NCI-H510A treated with DMSO at 0.1 percent for 48 hours (cell line): ENCODE data around the gene MAP7.
A peak's percentile ranks its signal among the peaks of the same experiment; 100 is the strongest.

Source experiments
- DNase-seq: peaks from one replicate; lab custom pipeline; 2025; lab: John Stamatoyannopoulos, UW

Gene MAP7

DNA sequence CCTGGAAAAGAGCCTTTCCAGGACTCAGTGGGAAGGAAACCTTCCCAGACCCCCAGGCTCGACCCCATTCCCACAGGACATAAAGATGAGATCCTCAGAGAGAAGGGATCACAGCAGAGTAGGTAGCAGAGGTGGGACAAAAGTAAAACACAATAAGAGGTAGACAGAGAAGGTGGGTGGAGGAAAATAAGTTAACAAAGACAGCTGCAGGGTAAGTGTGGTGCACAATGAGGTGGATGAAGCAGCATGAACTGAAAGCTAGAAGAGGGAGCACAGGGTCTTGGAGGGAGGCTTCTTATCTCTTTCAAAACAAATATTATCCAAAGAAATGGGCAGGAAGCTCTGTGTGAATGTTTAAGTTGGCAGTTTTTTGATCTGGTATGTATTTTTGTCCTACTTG is 14.0 kb upstream of the MAP7 start:
- DNase-seq: peak; percentile 5

DNA sequence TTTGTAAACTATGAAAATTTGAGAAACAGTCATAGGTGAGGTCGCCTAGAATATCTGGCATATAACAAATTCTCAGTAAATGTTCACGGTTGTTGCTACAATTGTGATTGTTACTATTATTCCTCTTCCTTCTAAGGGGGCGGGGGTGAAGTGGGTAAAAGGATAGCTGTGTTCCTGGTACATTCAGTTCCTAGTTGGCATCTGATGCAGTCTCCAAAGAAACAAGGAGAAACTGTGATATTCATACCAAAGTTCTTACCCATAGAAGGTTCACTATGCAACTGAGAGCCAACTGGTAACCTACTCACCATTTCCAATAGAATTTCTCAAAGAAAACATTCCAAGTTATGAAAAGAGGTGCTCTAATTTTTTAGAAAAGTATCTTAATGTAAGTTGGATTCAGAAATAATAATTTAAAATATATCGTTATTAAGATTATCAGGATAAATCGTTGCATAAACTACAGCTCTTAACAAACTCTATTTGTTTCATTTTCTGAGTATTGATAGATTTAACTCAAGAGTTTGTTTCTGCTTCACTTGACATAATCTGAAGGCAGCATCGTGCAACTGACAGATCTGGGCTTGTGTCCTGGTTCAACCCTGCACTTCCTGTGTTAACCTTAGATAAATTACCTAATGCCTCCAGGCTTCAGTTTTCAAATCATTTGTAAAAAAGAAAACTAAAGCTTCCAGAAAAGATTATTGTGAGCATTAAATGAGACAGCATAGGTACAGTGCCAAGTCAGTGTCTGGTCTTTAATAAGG is 13.3 kb upstream of the MAP7 start:
- DNase-seq: no peak

DNA sequence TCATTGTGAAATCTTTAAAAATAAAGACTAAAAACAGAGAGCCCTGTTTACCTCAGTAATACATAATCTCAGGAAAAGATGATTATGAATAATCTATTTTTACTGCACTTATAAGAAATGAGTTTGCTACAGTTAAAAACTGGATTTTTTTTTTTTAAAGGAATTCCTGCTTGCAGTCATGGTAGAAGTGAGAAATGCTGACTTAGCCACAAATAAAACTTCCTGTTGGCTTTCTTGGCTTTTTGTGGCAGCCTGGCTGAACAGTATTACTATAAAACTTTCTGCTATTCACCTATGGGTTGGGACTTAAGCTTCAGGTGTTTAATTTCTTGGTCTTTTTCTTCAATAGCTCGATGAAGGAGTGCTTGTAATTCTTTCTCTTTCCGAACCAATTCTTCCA is 12.0 kb upstream of the MAP7 start:
- no peak for DNase-seq

DNA sequence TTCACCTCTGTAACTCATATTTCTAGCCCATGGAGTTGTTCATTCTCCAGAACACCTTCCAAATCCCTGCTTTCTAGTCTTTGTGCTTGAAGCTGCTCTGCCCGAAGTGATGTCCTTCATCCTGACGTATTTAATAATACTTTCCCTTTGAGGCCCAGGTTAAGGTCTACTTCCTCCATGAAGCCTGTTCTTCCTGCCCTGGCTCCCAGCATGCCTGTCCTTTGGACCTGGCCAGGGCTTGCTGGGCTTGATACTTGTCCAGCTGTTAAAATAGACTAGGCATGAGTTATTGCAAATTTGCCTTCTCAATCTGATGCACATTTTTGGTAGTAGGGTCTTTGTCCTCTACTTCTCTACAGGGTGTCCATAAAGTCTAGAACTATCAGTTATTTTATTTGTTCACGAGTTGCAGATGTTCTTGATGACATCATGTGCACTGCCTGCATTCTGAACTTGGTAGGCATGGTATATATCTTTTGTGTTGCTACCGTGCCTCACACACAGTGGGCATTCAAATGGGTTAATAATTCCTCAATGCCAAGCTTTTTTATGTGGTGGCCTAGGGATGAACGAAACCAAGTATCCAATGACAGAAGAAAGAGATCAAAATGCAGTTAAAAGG is 3.1 kb upstream of the MAP7 start:
- DNase-seq: no peak

DNA sequence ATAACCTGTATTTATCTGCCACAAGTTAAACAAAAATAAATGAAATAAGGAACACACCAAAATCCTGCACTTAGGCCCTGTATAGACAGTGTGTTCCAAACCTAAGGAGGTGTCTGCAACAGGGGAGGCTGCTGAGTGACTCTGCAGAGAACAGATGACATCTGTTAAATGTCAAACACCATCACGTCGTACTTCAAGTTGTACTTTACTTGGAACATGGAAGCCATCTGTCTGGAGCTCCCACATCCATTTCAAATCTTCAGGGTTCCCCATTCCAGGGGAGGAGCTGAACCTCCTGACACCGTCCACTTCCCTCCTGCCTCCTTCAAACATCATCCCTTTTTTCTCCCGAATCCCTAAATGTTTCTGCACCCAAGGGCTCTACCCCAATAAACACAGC is 1.8 kb upstream of the MAP7 start:
- no peak for DNase-seq

DNA sequence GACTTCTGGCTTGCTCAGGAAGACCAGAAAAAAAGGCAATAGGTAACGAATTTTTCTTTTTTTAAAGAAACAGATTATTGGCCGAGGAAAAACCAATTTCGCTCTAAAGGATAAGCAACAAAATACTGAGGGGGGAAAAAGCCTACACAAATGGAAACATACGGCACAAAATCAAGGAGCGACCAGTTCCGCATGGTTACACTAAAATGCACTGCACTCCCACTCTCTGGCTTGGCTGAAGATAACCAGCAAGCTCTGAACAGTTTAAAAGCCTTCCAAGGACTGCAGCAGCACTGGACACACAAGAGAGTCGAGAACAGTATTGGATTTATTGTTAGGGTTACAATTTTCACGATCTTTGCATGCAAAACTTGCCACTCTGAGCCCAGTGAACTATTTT is 881 bp upstream of the MAP7 start:
- peak; percentile 31 for DNase-seq

DNA sequence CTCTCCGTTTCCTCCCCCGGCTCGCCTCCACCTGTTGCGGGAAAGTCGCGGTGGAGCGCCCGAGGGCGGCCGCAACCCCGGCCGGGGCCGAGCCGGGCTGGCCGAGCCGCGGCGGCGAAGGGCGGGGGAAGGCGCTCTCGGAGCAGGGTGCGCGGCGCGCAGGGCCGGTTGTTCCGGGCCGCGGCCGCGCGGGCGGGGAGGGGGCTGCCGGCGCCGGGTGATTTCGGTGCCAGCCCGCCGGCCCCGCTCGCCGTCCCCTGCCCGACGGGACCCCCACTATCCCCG is 235 bp downstream of the MAP7 start:
- DNase-seq: no peak

DNA sequence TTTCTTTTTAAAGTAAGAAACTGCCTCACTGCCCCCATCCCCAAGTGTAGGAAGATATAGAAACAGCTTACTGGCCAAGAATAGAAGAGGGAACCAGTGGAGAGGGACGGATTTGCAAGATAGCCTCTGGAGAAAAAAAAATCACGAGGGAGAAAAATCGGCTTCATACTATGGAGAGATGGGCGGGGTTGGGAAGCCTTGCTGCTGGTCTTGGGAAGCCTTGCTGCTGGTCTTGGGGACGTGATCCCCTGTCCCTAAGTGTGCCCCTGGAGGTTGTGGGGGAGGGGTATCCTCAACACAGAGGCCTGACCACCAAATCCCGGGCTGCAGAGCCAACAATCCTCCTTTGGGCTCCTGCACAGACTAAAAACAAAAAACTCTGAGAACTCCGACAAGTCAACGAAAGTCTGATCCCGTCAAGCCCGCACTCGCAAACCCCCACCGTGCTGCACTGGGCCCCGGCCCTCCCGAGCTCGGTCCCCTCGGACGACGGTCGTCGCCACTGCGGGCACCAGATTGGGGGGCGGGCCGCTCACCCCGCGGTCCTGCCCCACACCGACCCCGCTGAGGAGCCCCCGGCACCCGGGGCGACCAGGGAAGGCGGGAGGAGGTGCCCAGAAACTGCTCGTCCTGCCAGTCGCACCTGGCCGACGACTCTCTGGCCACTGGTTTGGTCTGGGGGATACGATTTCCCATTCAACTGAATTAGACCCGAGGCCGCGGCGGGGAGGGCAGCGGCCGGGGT is 750 bp downstream of the MAP7 start:
- DNase-seq: no peak

DNA sequence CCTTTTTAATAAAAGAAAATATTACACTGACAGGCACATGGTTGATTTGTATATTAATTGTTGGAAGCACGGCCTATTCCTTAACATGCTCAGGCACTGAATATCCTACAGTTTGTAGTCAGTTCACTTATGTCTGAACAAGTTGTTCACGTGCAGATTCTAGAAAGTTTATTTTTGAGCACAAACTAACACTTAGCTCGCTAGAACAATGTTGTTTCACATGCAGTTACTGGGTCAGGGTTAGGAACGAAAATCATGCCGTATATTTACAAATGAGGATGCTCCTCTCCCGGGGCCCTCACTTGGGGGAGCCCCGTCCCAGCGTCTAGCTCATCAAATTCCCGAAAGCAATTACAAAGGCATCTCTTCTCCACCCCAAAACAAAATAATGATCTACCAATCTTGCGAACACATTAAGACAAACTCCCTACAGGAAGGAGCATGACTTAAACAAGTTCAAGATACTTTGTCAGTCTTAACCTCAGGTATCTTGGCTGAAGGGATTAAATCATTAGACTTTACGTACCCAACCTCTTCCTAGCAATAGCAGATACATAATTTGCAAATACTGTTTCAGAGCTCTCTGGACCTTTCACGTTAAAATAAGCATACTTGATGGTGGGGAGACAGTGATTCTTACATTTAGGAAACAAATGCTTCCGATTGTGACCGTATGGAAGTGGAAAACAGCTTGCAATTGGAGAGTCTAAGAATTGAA is 1.5 kb downstream of the MAP7 start:
- no peak for DNase-seq

DNA sequence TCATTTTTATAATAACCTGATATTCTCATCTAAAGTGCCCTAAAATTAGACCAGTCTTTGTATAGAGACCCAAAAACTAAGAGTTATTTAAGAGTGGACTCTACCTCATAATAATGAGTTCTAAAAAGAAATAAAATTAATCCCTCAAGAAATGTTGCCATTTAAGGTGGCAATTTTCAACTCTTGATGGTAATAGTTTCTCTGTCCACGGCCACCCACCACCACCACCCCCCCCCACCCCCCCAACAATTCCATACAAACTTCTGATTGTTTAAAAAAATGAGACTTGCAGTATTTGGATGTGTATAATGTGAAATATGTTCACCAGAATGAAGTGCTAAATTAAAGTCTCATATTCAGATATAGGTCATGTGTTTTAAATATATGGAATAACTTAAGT is 2.4 kb downstream of the MAP7 start:
- no peak for DNase-seq

DNA sequence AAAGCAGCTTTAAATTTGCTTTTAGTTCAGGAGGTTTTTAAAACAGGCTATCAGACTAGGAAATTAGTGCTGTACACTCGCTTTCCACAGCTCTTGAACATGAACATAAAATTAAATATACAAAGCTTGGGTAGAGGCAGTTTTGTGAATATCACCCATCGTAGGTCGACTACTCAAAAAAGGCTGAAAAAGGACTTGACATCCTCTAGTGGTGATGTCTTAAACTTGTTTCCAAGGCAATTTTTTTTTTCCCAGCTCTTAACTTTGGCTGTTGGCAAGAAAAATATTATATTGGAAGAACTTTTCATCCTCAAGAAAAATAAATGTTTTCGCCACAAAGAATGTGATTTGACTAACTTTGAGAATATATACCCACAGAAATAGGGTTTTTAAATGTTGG is 2.9 kb downstream of the MAP7 start:
- DNase-seq: peak; percentile 13

DNA sequence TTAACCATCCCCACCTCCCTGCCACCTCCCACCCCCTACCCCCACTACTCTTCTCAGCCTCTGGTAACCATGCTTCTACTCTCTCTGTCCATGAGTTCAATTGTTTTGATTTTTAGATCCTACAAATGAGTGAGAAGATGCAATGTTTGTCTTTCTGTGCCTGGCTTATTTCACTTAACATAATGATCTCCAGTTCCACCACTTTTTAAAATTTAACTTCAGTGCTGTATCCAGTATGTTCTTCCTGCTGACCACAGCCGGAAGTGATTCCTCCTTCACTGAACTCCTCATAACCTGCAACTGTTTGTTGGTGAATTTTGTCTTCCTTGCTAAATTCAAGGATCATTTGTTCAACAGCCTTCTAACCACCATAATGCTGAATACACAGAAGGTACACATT is 3.9 kb downstream of the MAP7 start:
- no peak for DNase-seq

DNA sequence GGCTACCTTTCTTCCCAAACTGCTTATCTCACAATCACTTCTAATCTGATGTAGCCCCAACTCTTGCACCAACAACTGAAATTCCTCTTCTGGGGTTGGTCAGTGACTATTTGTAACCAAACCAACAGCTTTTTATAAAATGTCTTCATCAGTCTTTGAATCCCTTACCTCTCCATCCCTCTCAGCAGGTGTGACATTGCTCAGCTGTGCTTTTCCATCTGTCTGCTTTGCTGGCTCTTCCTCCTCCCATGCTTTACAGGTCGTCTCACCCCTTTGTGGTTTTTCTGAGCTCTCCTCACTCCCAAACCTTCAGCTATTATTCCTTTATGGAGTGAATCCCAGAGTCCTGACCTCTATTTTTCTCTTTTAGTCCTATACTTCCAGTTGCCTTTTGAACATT is 5.9 kb downstream of the MAP7 start:
- no peak for DNase-seq

DNA sequence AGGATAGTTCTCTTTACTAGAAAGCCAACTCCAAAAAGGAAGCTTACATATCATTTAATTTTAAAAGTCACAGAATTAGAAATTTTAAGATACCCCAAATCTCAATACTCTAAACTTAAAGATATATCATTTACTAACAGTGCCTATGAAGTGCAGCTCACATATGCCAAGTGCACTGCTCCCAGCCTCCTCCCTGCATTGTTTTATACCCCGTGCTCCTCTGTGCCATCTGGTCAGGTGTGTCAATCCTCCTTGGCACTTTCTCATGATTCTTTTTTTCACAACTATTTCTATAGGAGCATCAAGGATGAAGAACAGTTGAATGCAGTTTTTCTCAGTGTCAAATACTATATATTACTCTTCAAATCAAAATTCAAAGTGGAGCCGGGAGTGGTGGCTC is 8.8 kb downstream of the MAP7 start:
- DNase-seq: no peak

DNA sequence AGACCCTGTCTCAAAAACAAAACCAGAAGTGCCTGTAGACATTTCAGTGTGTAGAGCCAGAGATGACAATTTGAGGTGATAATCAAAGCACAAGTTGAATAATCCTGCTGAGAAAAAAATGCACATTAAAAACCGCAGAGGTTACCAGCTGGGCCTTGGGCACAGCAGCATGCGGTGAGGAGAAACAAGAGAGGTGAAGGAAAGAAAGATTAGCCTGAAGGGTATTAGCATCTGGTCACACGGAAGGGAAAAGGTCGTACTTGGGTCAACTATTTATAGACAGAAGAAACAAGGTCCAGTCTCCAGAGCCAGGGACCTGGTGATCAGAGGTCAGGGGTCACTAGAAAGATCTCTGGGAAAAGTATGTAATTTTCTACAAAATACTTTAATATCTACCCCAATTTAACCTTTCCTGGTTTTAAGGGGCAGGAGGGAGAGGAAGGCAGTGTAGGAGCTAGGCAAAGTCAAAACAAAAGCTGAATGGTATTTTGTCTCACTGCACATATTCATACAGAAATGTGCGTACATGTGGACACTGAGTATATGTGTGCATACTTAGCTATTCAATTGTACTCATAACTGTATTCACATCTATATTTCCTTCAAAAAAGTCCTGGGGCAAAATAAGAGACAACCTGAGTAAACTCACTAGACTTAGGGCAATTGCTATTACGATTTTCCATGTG is 10.1 kb downstream of the MAP7 start:
- no peak for DNase-seq

DNA sequence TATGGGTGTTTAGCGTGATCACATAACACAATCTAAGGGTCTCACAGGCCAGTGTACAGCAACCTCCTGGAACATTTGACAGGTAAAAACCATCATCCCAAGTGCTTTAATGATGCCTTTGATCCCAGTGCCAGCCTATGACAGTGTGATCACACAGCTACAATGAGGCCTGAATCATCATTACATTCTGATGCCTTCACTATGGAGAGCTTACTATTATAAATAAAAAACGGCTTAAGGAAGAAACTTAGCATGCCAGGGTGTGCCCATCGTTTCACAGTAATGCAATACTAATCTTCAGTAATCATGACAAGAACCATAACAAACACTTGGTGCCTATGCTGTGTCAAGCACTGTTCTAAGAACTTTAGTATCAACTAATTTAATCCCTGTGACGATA is 11.4 kb downstream of the MAP7 start:
- no peak for DNase-seq

DNA sequence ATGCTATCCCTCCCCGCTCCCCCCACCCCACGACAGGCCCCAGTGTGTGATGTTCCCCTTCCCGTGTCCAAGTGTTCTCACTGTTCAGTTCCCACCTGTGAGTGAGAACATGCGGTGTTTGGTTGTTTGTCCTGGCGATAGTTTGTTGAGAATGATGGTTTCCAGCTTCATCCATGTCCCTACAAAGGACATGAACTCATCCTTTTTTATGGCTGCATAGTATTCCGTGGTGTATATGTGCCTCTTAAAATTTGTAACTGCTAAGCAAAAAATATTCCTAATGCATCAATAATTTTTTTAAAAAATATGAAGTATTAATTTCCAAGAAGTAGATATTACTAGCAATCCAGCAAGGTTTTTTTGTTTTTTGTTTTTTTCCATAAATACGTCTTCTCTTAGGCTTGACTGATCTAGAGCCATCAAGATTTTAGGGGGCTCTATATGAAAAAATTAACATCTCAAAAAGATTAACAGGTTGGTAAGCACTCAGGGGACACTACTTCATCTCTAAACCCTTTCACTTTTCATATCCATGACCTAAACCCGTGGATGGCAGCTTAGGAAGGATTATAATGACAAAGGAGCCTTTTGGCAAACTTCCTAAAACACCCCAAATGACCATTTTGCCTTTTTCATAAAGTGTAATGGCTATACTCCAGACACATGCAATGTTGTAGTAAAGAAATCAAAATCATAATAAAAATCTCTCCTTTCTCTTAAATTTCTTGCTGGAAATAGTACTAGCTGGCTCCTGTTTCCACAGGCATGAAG is 14.2 kb downstream of the MAP7 start:
- DNase-seq: no peak

DNA sequence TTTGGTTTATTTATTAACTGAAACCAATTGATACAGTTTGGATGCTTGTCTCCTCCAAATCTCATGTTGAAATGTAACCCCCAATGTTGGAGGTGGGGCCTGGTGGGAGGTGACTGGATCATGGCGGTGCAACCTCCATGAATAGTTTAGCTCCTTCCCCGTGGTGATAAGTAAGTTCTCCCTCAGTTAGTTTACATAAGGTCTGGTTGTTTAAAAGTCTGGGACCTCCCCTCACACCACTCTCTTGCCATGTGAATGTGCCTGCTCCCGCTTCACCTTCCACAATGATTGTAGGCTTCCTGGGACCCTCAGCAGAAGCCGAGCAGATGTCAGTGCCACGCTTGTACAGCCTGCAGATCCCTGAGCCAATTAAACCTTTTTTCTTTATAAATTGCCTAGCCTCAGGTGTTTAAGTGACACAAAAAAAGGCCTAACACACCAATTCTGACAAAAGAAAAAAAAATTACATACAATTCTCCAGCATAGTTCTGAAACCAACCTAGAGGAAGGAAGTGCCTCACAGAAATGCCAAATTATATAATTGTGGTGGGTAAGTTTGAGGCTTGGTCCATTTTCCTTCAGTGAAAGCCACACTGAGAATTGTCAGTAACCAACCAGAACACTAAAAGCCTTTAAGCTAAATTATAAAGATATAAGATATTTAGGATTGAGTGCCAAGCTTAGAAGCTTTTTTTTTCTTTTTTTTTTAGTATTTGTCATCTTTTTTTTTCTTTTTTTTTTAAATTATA is 15.0 kb downstream of the MAP7 start:
- no peak for DNase-seq

DNA sequence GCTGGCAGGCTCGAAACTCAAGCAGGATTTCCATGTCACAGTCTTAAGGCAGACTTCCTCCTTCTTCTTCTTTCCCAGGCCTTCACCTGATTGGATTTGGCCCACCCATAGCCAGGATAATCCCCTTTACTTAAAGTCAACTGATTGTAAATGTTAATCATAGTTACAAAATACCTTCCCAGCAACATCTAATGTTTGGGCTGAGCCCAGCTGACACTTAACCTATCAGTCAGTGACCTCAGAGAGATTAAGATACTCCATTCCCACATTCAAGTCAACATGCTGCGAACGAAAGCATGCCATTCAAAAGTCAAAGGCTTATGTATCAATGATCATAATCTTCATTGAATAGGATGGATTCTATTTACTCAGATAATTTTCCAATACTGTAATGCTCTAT is 16.0 kb downstream of the MAP7 start:
- DNase-seq: no peak

DNA sequence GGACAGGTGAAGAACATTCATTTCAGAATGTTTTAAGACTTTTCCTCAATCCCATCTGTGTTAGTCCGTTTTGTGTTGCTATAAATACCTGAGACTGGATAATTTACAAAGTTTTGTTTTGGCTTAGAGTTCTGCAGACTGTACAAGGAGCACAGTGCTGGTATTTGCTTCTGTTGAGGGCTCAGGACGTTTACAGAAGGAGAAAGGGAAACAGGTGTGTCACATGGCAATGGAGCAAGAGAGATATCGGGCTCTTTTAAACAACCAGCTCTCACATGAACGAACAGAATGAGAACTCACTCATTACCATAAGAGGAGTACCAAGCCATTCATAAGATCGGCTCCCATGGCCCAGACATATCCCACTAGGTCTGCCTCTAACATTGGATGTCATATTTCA is 16.7 kb downstream of the MAP7 start:
- DNase-seq: no peak

DNA sequence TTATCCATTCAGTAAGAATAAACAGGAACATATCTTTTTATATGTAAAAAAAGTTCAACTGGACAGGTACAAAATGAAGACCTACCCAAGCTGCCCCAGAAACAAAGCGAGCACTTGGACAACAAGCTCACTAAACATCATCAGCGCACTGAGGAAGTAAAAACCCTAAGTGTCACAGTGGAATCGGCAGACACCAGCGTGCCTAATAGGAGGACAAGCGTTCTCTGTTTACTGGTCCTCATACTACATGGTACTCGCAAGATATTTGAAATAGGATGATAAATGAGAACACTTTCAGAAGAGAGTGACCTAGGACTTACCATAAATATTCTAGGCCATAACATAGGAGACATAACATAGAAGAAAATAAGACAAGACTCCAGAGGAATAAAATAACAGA is 18.2 kb downstream of the MAP7 start:
- no peak for DNase-seq
